NCI-H2227 (cell line): ENCODE data around the gene BMP6.

ENCODE experiments used
- DNase-seq: peaks from one replicate; lab custom pipeline; 2025; ENCODE audit not compliant: unreplicated experiment; lab: John Stamatoyannopoulos, UW

Gene BMP6

DNA sequence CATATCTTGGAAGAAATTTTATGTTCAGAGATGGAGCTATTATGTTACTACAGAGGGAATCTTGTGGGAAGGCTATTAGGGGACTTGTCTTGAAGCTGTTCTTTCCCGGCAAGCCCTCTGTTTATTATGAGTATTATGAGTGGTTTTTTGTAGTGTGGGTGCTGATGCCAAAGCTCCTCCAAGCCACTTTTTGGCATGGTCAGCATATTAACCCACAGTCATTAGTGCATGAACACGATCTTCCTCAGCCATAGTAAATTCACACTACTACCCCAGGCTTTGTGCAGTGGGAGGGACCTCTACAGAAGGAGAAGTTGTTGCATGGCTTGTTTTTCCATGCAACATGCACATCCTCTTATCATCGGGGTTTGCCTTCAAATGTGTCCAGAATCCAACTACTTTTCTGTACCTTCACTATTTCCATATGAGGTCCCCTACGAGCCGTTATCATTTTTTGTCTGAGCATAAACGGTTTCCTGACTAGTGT is 6.5 kb upstream of the BMP6 start:
- no peak for DNase-seq

- DNase-seq, result no peak
Observed at GRCh38 chr6:7720346-7720745, 5.6 kb upstream of the BMP6 start.

DNA sequence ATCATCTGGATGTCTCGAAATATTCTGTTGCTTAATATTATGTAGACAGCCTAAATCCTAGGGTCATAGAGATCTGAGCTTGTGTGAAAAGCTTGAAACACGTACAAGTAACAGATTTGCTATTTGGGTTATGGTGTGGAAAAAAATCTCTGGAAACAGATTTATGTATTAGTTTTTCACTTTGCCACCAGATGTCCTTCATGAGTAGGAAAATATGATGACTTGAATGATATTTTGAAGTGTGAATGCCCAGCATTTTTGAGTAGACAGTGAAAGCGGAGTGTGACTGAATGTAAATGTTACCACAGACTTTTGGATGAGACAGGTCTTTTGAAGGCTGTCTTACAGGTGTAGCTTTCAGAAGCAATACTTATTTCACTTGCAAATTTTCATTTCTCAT is 4.2 kb upstream of the BMP6 start:
- DNase-seq, result peak; percentile 45

DNA sequence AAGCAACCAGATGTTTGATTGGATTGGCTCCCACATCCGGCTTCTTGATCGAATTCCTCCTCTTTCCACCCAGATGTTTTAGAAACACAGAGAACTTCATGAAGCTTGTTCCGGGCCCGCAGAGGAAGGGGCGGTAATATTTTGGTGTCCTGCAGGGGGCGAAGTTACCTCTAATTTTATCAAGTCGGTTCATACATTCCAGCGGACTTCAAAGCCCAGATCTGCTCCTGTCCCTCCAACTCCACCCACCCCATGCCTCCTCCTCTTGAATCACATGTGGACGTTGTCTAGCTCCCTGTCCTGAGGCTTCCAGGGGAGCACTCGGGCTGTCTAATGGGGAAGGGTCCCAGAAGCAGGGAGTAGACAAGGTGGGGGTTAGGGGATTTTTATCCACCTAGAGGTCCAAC is 2.9 kb upstream of the BMP6 start:
- peak; percentile 70 for DNase-seq

- DNase-seq, result no peak
Observed at GRCh38 chr6:7723554-7723953, 2.3 kb upstream of the BMP6 start.

- DNase-seq, result no peak
Observed at GRCh38 chr6:7725412-7725811, 487 bp upstream of the BMP6 start.

- DNase-seq, result peak; percentile 32
Observed at GRCh38 chr6:7726416-7727085, 652 bp downstream of the BMP6 start.

- peak; percentile 44 for DNase-seq
Observed at GRCh38 chr6:7727086-7727945, 1.4 kb downstream of the BMP6 start.

- DNase-seq, result peak; percentile 48
Observed at GRCh38 chr6:7727946-7728854, 2.3 kb downstream of the BMP6 start.

DNA sequence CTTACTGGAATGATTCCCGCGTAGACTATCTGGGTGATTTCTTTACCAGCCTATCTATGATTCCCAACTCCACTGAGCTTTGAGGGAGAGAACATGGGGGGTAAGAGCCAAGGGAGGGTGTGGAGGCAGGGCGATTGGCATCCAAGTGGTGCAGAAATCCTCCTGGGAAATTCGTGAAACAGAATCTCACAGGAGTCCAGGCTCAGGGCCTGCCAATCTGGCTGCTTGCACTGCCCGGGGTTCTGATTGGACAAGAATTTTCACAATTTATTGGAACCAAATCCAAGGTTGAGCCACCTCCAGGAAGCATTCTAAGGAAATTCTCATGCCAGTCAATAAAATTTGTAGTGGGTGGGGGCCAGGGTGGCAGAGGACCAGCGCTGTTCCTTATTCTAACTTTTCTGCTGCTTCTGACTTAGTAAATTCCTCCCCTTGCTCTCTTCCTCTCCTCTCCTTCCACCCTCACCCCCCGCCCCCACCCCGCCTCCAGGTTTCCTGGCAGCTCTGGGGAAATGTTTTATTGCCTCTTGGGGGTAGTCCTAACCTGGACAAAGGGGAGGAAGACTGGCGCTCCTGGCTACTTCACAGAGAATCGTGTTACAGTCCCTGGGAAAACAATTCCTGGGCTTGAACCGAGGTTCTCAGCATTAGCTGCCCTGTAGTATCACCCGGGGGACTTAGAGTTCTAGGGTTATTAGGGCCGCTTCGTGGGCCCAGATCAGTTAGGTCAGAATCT is 3.1 kb downstream of the BMP6 start:
- DNase-seq, result no peak

DNA sequence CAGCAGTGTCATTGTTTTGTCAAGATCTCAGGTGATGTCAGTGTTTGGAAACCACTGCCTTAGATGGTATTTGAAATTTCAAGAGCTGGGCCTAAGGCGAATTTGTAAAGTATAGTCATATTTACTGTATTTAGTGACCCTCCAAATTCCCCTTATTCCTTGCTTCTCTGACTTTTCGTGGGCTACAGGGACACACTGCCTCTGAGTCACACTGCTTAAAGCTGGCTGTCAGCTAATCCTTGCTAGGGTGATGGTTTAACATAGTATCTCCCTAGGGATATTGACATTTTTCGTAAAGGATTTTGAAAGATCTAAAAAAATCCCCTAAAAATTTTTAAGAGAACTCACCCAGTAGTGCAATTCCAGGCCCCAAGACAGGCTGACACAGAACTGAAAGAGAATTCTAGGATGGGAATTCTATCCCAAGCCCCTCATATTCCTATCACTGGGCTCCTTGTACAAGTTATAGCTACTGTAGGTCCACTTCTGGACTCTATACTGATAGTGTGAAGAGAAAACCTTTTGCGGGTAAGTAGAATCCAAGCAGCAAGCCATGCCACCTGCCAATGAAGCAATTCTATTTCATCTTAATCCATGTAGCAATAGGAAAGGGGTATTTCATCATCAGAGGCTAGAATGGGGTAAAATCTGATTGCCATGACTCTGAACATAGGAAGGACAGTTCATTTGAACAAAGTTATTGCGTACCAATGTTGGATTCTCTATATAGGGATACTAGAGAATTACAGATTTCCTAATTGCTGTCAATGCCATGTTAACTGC is 4.3 kb downstream of the BMP6 start:
- DNase-seq, result no peak

DNA sequence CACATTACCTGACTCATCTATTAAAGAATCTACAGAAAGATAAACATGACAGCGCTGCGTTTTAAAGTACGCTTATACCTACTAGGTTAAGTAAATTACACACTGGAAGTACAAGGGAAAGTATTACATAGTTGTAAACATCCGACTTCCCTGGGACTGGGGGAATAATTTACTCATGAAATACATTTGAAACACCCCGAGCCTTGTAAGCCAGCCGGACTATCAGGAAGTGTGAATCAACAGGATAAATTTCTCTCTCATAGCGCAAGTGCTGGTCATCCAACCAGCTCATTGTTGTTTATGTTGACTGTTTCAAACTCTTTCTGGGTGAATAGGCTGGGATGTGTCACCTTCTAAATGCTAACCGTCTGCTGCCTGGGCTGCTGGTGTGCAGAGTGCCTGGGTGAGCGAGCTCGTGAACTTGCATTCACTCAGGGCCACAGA is 4.9 kb downstream of the BMP6 start:
- DNase-seq, result no peak

GRCh38 chr6:7731294-7731693 is 5.4 kb downstream of the BMP6 start:
- DNase-seq, result no peak

DNA sequence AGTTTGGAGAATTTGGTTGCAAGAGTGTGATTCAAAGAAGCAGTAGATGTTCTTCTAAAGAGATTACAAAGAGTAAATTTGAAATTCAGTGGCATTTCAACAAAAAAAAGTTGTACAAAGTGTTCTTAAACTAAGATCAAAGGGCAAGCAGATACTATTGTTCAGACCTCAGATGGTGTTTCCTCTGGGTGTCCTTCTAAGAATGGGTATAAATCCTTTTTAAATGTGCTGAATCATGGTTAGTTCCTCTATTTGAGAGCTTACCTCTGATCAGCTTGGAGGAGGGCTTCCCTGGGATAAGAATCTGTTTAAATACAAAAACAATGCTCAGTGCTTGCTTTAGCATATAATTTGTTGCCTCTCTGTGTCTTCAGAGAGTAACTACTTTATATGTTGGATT is 6.3 kb downstream of the BMP6 start:
- no peak for DNase-seq

DNA sequence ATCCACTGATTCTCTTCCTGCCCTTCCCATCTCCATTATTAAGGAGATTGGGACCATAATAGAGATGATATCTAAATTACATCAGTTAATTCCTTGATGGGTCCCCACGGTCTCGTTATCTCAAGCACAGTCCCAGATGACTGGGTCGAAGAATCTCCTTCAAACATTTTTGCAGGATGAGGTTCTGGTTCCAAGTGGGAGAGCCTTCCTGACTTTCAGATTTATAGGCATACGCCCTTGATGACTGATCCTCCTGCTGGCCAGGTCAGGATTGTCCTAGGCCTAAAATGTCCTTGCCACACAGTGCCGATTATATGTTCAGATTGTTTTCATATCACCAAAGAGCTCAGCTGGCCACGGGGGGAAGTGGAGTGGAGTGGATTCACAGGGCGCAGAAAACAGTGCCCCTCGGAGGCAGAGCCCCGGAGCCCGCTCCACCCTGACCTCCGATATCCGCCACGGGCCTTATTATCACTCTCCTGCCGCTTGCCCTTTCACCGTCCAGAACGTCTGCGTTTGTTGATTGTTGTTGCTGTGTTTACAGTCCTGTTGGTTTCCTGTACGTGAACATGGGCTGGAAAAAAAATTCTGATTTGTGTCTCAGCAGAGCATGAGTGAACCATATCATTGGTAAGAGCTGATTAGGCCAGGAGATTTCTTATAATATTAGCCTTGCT is 8.9 kb downstream of the BMP6 start:
- no peak for DNase-seq

DNA sequence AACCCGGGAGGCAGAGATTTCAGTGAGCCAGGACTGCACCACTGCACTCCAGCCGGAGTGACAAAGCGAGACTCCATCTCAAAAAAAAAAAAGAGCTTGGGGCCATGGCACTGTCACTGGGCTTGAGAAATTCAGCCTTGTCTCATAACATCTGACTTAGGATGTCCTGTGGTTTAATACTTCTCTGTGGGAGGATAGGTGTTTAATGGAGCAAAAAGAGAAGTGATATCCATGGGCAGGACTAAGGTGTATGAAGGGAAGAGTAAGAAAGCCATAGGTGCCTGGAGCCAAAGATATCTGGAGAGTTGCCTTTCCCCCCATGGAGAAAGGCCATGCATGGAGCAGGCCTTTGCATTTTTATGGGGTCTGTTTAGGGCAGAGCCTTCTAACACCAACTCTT is 11.2 kb downstream of the BMP6 start:
- no peak for DNase-seq

GRCh38 chr6:7737867-7738266 is 12.0 kb downstream of the BMP6 start:
- no peak for DNase-seq

GRCh38 chr6:7742223-7742785 is 16.4 kb downstream of the BMP6 start:
- DNase-seq, result peak; percentile 10

- DNase-seq, result no peak
Observed at GRCh38 chr6:7745942-7746341, 20.0 kb downstream of the BMP6 start.
